Renal cortex interstitium (tissue), 11 donors: ENCODE data around the gene MAIP1. TPM values are rescaled to one million over a fixed set of nuclear protein-coding genes. Genes with fewer than 3 reads are reported as not detected.

ENCODE experiments used
- DNase-seq, 11 donors: peaks; one replicate each; pipeline ENCODE4 v3.0.0-alpha.2; 2013; ENCODE audit warnings: low read depth in 9 of 11, low spot score in 4 of 11; ENCODE audit errors: extremely low read depth in 1 of 11
- polyA plus RNA-seq, 3 donors: library from polyadenylated mRNA; unstranded; fragments of 120-200 nt; gene quantifications; one replicate each; pipeline ENCODE4 v1.2.1, GENCODE V29; 2013; ENCODE audit not compliant: insufficient read length in 3 of 3

MAIP1 gene
- polyA plus RNA-seq, 3 donors, result 29.2 to 40.1 (median 31.1) TPM

- DNase-seq, result no peak
Observed at GRCh38 chr2:199932312-199932855, 23.0 kb upstream of the MAIP1 start.

DNA sequence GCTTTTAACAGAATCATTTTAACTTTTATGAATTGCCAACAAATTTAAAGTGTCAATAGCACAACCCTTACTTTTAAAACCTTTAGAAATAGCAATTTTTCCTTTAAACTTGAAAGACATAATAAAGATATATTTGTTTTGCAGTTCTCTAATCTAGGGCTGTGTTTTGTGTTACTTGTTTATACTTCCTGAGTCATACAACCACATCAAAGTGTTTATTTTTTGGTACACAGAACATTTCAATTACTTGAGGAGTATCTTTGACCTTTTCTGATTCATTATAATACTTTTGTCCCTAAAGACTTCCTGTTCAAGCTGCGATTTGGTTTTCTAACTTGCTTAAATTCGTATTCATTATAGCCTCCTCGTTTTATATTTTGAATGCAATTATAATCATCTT is 21.9 kb upstream of the MAIP1 start:
- DNase-seq, result no peak

DNA sequence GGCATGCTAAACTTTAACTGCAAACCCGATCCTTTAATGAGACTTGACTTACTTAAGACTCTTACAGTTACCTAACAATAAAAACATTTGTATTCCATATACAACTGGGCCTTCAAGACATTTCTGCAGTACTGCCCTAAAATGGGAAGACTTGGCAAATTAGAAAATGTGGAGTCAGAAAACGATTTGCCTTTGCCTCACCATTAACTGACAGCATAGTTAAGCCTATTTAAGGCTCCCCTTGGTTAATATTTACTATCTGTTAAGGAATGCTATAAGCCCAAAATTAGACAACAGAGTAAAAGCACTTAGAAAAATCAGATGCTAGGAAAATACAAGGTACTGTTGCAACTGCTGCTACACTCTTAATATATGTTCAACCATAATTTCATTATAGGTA is 18.8 kb upstream of the MAIP1 start:
- DNase-seq, result no peak

GRCh38 chr2:199940373-199940772 is 15.0 kb upstream of the MAIP1 start:
- no peak for DNase-seq

DNA sequence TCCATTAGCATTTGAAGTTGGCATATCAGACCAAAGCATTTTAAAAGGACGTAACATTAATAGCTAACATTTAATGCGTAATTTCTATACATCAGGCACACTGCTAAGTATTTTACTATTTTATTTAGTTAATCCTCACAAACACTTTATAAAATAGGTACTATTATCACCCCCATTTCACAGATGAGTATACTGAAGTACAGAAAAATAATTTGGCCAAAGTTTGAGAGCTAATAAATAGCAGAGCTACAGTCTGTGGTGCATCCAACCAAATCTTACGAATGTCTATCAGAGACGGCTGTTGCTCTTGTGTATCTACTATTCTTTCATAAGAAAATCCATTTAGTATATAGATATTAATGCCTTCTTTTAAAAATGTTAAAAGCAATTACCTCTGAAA is 12.0 kb upstream of the MAIP1 start:
- no peak for DNase-seq

- no peak for DNase-seq
Observed at GRCh38 chr2:199946196-199946595, 9.2 kb upstream of the MAIP1 start.

DNA sequence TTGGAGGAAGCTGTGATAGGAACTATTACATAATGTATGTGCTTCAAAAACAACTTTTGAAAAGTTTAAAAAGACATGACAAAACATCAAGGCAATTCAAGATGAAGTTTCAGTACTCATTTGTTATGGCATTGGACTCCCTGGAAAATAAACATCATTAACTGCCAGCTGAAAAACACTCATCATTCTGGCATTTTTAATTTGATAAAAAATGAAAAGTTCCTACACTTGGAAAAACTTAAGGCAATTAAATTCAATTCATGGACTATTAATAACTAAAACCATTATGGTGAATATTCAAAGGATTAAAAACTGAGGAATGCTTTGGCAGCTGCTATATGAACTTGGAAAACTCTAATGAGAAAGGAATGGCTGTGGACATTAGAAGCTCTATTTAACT is 8.5 kb upstream of the MAIP1 start:
- DNase-seq, result no peak

DNA sequence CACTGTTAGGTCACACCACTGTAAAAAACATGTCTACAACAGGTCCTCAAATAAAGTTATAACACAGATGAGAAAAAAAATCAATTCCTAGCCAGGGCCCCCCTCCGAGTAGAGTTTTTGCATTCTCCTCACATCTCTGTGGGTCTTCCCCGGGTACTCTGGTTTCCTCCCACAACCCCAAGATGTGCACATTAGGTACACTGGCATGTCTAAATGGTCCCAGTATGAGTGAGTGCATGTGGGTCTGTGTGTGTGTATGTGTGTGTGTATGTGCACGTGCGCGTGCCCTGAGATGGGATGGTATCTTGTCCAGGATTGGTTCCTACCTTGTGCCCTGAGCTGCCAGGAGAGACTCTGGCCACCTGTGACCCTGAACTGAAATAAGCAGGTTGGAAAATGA is 5.0 kb upstream of the MAIP1 start:
- DNase-seq, result no peak

- no peak for DNase-seq
Observed at GRCh38 chr2:199951023-199951422, 4.4 kb upstream of the MAIP1 start.

- DNase-seq, result peak in 1 of 11 donors; percentile 45
Observed at GRCh38 chr2:199955007-199955338, 409 bp upstream of the MAIP1 start.

DNA sequence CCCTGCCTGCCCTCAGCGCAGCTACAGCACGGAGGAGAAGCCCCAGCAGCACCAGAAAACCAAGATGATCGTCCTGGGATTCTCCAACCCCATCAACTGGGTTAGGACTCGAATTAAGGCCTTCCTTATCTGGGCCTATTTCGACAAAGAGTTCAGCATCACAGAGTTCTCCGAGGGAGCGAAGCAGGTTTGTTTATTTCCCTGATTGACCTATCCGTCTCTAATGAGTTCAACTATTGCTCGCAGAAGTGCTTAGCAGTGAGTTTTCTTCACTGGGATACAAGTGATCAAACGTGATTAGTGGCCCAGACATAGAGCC is 639 bp downstream of the MAIP1 start:
- peak in 2 of 11 donors; percentile 9 to 16 for DNase-seq

GRCh38 chr2:199958014-199958413 is 2.6 kb downstream of the MAIP1 start:
- no peak for DNase-seq

GRCh38 chr2:199962203-199962602 is 6.8 kb downstream of the MAIP1 start:
- no peak for DNase-seq

DNA sequence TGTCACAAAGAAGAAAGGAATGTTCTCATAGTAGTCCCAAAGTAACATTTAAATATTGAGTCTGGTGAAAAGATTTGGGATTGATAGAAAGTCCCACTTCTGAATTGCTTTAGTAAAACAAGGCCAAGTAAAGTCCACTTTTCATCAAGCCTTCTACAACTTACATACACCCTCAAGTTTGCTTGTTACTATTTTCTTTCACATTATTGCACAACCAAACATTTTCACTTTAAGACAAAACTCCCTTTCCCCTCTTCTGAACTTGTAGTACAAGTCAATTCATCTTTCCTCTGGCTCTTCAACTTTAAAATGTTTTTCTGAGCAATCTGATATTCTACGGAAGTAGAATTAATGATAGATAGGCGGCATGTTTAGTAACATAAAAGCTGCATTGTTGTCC is 11.0 kb downstream of the MAIP1 start:
- no peak for DNase-seq

DNA sequence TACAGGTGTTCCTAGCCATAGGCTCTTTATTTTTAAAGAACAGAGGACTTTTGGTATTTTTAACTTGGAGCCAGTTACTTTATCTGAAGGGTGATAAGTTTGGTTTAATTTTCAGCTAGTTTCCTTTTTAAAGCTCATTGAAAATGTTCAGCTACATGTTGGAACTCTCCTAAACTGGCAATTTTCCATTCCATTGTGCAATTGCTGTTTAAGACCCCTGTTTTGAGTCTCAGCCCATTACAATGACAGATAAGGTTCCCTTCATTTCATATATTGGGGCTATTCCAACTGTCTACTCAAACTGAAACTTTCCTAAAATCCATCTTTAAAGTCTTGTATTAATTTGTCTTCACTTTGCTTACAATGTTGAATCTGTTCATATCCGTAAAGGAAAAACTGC is 11.6 kb downstream of the MAIP1 start:
- DNase-seq, result no peak

- DNase-seq, result no peak
Observed at GRCh38 chr2:199968126-199968525, 12.7 kb downstream of the MAIP1 start.

DNA sequence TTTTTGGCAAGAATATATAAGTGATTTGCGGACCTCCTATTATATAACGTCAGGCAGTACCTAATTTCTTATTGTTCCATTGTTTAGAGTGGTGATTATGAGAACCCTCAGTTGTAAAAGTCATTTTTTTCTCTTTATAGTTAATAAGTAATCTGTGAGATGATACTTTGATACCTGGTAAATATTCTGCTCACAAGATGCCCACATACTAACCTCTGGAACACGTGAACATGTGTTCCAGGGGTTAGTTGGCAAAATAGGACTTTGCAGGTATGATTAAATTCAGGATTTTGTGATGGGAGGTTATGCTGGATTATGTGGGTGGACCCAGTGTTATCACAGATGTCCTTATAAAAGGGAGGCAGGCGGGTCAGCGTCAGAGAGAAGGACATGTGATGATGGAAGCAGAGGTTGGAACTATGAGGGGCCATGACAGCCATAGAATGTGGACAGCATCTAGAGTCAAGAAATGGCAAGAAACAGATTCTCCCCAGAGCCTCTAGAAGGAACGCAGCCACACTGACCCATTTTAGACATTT is 16.8 kb downstream of the MAIP1 start:
- DNase-seq, result no peak

DNA sequence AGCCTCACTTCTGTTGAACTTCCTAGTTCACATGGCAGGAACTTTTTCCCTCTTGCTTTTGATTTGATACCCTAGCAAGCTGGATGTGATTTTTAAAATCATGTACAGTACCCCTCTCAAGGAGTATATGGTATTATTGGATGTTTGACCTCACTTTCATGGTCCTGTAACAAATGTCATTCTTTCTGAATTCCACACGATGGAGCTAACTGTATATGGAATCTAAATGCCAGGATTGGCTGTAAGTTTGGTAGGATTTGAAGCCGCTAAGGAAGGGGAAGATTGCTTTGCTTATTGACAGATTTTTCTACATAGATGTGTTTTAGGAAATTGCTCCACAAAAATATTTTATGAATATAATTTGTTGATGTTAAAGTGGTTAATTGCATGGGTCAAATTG is 18.3 kb downstream of the MAIP1 start:
- DNase-seq, result no peak

- no peak for DNase-seq
Observed at GRCh38 chr2:199975273-199975895, 20.0 kb downstream of the MAIP1 start.

- no peak for DNase-seq
Observed at GRCh38 chr2:199977984-199978415, 22.6 kb downstream of the MAIP1 start.

DNA sequence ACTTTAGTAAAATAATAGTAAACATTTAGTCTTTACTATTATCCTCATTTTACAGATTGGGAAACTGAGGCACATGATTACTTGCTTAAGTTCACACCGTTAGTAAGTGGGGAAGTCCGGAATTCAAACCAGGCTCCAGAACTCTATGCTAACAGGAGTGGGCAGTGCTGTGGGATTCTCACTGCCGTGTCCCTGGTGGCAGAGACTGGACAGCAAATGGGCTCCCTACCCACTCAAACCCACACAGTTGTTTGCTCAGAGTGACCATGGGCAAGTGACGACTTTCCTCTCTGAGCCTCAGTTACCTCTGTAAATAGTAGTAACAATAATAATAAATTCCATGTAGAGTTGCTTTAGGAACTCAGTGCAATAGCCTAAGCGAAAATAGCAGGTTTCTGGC is 24.0 kb downstream of the MAIP1 start:
- no peak for DNase-seq
